ENCODE measurements around the gene IL27RA.
"Not testable (repeated sequence)": the region's sequence is repeated elsewhere in the genome, so short reads cannot be mapped to it uniquely, and the experiment has no call there.

Gene IL27RA

DNA sequence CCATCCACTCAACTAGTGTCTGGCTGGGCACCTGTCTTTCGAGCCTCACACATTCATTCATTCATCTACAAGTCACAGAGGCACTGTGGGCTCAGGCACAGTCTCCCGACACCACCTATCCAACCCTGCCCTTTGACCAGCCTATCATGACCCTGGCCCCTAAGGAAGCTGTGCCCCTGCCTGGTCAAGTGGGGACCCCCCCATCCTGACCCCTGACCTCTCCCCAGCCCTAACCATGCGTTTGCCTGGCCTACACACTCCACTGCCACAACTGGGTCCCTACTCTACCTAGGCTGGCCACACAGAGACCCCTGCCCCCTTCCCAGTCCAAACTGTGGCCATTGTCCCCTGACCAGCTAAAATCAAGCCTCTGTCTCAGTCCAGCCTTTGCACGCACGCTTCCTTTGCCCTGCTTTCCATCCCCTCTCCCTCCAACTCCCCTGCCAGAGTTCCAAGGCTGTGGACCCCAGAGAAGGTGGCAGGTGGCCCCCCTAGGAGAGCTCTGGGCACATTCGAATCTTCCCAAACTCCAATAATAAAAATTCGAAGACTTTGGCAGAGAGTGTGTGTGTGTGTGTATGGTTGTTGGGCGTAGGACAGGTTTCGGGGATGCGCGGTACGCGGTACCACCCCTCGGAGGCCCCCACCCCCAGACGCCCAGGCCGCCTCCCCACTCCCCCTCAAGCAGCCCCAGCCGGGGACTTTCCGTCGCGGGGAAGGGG, 404 bp upstream of the IL27RA start:
- no peak for DNase-seq (ENCODE audit: low spot score)

DNA sequence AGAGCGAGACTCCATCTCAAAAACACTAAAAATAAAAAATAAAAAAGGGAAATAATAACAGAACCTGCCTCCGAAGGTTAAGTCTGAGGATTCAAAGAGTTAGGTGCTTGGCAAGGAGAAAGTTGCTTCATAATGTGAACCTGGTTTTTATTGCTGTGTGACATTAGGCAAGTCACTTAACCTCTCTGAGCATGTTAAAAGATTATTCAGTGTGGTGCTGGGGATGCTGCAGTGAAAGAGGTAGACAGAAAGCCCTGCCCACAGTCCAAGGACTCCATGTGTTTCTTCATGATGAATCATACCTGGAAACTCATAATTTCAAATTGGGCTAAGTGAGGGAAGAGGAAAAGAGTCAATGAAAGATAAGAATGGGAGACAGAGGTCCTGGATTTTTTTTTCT, 2.4 kb downstream of the IL27RA start:
- no peak for DNase-seq (ENCODE audit: low spot score)

DNA sequence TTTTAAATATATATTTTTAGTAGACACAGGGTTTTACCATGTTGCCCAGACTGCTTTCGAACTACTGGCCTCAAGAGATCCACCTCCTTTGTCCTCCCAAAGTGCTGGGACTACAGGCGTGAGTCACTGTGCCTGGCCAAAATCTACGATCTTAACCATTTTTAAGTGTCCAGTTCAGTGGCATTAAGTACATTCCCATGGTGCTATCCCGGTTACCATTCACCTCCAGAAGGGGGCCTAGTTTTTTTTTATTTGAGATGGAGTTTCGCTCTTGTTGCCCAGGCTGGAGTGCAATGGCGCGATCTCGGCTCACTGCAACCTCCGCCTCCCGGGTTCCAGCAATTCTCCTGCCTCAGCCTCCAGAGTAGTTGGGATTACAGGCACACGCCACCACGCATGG, 3.6 kb downstream of the IL27RA start:
- DNase-seq (ENCODE audit: low spot score), result not testable (repeated sequence)

DNA sequence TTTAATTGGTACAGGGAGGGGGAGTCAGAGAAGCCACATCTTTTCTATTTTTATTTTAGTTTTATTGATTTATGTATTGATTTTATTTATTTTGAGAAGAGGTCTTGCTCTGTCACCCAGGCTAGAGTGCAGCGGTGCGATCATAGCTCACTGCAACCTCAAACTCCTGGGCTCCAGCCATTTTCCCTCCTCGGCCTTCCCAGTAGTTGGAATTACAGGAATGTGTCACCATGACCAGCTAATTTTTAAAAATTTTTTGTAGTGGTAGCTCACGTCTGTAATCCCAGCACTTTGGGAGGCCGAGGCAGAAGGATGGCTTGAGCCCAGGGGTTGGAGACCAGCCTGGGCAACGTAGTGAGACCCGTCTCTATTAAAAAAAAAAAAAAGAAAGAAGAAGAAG, 4.1 kb downstream of the IL27RA start:
- DNase-seq (ENCODE audit: low spot score), result no peak

DNA sequence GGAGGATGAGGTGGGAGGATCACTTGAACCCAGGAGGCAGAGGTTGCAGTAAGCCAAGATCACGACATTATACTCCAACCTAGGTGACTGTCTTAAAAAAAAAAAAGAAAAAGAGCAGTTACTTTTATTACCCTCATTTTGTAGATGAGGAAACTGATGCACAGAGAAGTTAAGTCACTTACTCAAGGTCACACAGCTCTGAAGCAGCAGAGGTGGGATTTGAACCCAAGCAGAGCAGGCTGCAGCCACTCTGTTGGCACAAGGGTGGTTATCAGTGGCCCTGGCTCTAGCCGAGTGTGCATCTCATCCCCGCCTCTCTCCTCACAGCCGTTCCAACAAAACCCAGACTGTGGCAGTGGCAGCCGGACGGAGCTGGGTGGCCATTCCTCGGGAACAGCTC, 7.6 kb downstream of the IL27RA start:
- DNase-seq (ENCODE audit: low spot score), result no peak

DNA sequence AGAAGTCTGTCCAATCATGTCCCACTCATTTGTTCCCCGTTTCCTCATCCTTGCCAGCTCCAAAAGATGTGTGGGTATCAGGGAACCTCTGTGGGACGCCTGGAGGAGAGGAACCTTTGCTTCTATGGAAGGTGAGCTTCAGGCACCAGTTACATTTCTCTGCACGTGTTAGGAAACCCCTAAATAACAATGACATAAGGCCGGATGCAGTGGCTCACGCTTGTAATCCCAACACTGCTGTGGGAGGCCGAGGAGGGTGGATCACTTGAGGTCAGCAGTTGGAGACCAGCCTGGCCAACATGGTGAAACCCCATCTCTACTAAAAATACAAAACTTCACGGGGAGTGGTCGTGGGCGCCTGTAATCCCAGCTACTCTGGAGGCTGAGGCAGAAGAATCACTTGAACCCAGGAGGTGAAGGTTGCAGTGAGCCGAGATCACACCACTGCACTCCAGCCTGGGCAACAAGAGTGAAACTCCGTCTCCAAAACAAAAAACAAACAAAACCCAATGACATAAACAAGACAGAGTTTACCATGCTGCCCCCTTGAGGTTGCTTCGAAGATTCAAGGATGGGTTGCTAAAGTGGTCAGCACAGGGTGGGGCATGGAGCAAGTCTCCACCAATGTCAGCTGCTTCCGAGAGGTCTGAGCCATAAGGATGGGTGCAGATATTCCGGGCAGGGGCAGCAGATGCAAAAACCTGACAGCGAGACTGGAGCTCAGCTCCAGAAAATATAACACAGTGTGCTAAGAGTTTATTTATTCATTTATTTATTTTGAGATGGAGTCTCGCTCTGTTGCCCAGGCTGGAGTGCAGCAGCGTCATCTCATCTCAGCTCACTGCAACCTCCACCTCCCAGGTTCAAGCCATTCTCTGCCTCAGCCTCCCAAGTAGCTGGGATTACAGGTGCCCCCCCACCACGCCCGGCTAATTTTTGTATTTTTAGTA, 11.4 kb downstream of the IL27RA start:
- DNase-seq (ENCODE audit: low spot score), result peak; percentile 74

DNA sequence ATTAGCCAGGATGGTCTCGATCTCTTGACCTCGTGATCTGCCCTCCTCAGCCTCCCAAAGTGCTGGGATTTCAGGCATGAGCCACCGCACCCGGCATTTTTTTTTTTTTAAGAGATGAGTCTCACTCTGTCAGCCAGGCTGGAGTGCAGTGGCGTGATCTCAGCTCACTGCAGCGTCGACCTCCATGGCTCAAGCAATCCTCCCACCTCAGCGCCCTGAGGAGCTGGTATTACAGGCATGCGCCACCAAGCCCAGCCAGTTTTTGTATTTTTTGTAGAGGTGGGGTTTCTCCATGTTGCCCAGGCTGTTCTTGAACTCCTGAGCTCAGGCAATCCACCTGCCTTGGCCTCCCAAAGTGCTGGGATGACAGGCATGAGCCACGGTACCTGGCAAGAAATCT, 16.3 kb downstream of the IL27RA start:
- not testable (repeated sequence) for DNase-seq (ENCODE audit: low spot score)

DNA sequence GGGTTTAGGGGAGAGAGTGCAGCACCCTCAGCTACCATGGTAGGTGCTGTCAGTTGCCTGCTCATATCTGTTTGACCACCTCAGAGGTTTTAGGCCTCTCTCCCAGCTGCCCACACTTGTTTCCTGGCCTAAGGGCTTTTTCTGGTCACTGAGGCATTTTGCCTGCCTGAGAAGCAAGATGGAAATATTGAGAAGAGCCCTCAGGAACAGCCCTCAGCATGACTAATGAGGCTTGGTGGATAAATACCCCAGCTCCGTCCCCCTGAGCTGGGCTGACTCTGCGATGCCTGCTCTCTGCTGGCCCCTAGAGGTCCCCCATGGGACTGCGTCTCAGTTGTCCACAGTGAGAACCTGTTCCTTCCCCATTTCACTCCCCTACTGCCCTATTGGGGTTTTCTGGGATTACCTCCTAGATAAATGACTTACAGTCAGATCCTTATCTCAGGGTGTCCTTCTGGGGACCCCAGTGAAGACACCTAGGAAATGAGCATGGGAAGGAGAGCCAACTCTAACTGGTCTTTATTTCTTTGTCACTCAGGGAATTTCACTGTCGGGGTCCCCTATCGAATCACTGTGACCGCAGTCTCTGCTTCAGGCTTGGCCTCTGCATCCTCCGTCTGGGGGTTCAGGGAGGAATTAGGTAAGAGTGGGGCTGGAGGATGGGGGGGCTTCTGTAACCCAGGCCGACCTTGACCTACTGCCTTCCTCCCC, 17.0 kb downstream of the IL27RA start:
- DNase-seq (ENCODE audit: low spot score), result peak; percentile 69

DNA sequence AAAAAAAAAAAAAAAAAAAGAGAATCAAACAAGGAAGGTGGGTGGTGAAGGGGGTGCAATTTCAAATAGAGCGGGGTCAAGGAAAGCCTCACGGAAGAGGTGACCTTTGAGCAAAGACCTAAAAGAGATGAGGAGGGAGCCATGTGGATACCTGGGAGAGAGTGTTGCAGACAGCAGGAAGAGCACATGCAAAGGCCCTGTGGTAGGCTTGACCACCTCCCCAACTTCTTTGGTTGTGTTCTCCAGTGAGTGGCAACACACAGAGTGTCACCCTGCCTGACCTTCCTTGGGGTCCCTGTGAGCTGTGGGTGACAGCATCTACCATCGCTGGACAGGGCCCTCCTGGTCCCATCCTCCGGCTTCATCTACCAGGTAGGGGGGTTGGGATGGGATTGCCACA, 18.9 kb downstream of the IL27RA start:
- DNase-seq (ENCODE audit: low spot score), result no peak

DNA sequence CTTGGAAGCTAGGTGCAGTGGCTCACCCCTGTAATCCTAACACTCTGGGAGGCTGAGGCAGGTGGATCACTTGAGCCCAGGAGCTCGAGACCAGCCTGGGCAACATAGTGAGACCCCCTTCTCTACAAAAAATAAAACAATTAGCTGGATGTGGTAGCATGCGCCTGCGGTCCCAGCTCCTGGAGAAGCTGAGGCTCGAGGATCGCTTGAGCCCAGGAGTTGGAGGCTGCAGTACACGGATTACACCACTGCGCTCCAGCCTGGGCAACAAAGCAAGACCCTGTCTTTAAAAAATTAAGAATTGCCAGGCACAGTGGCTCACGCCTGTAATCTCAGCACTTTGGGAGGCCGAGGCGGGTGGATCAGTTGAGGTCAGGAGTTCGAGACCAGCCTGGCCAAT, 19.4 kb downstream of the IL27RA start:
- DNase-seq (ENCODE audit: low spot score), result not testable (repeated sequence)

DNA sequence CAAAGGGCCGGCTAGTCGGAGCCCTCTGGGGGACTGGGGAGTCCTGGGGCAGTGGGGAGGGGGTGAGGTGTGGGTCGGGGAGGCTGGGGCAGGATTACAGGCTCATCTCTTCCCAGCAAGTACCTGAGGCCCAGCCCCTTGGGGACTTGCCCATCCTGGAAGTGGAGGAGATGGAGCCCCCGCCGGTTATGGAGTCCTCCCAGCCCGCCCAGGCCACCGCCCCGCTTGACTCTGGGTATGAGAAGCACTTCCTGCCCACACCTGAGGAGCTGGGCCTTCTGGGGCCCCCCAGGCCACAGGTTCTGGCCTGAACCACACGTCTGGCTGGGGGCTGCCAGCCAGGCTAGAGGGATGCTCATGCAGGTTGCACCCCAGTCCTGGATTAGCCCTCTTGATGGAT, 20.4 kb downstream of the IL27RA start:
- DNase-seq (ENCODE audit: low spot score), result no peak

DNA sequence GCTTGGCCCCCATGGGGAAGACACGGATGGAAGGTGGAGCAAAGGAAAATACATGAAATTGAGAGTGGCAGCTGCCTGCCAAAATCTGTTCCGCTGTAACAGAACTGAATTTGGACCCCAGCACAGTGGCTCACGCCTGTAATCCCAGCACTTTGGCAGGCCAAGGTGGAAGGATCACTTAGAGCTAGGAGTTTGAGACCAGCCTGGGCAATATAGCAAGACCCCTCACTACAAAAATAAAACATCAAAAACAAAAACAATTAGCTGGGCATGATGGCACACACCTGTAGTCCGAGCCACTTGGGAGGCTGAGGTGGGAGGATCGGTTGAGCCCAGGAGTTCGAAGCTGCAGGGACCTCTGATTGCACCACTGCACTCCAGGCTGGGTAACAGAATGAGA, 20.9 kb downstream of the IL27RA start:
- DNase-seq (ENCODE audit: low spot score), result no peak

DNA sequence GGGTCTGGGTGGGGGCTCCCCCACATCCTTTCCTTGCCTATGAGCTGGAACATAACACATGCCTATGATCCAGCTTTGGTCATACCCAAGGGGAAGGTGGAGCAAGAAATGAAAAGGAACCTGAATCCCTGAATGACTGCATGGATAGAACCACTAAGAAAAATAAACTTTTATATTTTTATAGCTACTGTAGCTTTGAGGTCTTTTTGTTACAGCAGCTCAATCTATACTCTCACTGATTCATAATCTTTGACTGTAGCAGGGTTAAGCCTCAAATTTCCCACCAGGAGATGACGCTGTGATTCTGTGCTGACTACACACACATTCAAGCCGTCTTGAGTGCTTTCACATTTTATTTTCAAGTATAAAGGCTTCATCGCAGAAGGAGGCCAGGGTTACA, 21.5 kb downstream of the IL27RA start:
- DNase-seq (ENCODE audit: low spot score), result no peak

DNA sequence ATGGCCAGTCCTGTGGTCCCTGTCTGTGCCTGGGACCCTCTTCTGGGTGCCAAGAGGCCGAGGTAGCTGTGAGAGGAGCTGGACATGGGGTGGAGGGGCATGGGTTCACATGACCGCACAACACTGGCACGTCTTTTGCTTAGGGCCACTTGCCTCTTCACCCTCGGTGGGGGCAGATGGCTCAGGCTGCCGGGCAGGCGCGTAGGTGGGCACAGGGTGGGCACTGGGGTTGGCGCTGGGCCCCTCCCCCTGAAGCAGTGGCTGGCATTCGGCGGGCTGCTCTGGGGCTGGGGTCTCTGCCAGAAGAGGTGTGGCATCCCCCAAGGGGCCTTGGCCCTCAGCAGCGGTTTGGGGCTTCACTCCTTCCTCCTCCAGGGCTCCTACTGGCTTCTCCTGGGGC, 21.9 kb downstream of the IL27RA start:
- DNase-seq (ENCODE audit: low spot score), result no peak

DNA sequence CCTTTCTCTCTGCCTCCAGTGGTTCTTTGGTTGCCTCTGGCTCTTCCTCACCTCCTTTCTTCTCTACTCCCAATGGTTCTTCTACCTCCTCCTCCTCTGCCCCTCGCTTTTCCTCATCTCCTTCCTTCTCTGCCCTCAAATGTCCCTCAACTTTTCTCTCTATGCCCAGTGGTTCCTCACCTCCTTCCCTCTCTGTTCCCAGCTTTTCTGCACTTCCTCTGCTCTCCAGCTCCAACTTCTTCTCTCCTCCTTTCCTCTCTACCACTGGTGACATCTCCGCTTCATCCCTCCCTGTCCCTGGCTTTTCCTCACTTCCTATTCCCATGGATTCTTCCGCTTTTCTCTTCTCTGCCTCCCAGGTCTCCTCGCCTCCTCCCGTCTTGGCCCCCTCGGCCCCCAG, 22.5 kb downstream of the IL27RA start:
- no peak for DNase-seq (ENCODE audit: low spot score)

DNA sequence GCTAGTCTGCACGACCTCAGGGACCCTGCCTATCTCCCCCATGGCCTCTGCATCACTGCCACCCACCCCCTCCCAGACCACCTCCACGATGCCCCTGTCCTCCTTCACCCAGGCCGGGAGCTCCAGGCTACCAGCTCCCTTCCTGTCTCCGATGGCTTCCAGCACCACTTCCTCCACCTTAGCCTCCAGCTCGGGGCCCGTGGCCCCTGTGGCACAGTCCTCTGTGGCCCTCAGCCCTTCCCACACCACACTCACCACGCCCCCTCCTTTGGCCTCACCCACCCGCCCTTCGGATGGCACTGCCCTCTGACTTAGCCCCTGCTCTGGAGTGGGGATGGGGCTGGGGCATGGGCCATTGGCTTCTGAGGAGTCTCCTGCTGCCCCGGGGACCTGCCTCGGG, 23.2 kb downstream of the IL27RA start:
- DNase-seq (ENCODE audit: low spot score), result no peak

DNA sequence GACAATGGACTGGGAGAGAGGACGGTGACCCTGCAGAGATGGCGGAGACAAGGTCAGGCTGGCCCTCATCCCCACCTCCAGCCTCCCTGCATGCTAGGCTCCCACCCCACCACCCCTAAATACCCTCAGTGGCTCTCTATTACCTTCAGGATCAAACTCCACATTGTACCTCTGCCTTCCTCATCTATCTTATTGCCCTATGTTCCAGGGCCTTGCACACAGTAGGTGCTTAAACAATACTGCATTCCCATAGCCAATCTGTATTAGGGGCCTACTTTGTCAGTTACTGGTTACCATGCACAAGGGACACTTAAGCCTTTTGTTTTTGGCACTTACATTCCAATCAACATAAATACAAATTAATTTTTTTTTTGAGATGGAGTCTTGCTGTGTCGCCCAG, 23.8 kb downstream of the IL27RA start:
- no peak for DNase-seq (ENCODE audit: low spot score)

DNA sequence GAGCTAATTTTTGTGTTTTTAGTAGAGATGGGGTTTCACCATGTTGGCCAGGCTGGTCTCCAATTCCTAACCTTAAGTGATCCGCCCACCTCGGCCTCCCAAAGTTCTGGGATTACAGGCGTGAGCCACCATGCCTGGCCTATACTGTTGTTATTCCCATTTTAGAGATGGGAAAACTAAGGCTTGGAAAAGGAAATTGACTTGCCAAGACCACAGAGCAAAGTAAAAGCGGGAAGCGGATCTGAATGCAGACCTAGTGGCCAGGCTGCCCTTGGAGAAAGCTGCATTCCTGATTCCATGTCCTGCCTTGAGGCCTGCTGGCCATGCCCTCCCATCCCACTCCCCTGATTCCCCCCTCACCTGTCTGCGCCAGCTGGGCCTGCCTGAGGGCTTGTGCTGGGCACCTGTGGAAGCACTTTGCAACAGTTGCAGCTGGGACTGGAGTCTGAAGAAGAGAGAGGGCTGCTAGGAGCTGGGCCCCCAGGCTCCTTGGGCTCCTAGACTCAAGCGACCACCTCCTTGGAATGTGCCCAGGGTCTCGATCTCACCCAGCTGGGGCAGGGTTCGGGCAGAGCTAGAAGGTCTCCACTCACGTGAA, 24.6 kb downstream of the IL27RA start:
- DNase-seq (ENCODE audit: low spot score), result no peak

DNA sequence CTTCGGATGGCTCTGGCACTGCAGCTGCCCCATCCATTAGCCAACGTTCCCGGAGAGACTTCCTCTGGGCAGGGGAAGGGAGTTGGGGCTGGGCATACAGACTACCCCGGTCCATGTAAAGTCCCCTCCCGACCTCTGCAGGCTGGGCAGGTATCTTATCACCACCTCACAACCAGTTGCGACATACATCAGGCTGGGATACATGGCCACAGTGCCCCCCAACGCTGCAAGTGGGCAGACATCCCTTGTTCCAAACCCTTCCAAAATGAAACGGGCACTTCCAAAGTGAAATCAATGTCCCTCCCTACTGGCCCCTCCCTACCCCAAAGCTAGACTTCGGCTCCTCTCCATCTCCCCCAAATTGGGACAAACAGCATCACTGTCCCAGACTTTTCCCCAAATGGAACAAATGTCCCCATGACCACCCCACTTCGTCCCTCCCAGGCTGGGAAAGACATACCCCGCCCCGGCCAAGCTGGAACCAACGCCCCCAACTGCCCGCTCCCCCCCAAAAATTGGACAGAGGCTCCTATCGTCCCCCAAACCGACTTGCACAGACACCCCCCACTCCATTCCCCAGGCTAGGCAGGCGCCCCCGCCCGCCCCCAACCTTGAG, 25.3 kb downstream of the IL27RA start:
- DNase-seq (ENCODE audit: low spot score), result peak; percentile 20

DNA sequence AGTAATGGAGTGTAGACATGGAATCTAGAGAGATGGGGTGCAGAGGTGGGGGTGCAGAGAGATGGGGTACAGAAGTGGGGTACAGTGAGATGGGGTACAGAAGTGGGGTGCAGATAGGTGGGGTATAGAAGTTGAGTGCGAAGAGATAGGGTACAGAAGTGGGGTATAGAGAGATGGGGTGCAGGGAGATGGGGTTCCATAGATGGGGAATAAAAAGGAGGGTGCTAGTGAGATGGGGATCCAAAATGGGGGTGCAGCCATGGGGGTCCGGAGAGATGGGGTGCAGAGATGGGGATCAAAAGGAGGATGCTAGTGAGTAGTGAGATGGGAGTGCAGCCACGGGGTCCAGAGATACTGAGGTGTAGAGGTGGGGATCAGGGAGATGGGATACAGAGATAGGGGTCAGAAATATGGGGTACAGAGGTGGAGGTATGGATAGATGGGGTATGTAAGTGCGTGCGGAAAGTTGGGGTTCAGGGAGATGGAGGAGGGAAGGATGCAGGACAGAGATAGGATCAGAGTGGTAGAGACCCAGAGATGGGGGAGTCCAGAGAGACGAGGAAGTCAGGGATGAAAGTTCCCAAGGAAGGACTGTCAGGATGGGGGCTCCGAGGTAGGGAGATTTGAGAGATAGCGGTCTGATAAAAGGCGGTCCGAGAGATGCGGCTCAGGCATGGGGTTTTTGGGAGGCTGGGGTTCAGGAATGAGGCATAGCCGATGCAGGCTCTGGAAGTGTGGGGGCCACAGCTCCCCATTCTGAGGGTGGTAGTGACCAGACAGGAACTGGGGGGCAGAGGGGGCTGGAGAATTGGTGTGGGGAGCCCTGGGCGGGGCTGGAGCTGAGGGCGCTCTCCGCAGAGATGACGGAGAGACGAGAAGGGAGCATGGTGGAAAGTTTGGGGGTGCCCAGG, 26.9 kb downstream of the IL27RA start:
- no peak for DNase-seq (ENCODE audit: low spot score)

DNA sequence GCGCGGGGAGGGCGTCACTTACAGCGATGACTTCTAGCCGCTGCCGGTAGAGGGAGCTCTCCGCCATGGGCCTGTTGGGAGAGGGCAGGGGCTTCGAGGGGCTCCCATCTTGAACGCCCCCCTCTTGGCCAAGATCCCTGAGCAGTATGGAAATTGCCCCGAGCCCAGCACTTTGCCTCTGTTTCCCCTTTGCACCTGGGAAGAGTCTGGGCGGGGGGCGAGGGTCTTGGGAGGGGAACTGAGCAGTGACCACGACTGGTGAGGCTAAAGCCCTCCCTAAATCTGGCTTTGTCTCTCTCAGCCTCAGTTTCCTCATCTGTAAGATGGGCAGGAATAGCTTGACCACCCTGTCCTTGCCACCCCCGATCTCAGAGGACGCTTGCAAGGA, 27.5 kb downstream of the IL27RA start:
- DNase-seq (ENCODE audit: low spot score), result peak; percentile 50
